HG03139 (cell line): Measurements from ENCODE around the gene BICDL2.

Experiments used
- ATAC-seq: cut with Tn5 transposase; IDR thresholded peaks from one replicate; pipeline ENCODE4 v1.9.1; 2021; ENCODE audit not compliant: unreplicated experiment

Gene BICDL2

DNA sequence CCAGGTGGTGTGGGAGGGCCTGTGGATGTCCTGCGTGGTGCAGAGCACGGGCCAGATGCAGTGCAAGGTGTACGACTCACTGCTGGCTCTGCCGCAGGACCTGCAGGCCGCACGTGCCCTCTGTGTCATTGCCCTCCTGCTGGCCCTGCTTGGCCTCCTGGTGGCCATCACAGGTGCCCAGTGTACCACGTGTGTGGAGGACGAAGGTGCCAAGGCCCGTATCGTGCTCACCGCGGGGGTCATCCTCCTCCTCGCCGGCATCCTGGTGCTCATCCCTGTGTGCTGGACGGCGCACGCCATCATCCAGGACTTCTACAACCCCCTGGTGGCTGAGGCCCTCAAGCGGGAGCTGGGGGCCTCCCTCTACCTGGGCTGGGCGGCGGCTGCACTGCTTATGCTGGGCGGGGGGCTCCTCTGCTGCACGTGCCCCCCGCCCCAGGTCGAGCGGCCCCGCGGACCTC is 23.2 kb downstream of the BICDL2 start:
- ATAC-seq = no peak

DNA sequence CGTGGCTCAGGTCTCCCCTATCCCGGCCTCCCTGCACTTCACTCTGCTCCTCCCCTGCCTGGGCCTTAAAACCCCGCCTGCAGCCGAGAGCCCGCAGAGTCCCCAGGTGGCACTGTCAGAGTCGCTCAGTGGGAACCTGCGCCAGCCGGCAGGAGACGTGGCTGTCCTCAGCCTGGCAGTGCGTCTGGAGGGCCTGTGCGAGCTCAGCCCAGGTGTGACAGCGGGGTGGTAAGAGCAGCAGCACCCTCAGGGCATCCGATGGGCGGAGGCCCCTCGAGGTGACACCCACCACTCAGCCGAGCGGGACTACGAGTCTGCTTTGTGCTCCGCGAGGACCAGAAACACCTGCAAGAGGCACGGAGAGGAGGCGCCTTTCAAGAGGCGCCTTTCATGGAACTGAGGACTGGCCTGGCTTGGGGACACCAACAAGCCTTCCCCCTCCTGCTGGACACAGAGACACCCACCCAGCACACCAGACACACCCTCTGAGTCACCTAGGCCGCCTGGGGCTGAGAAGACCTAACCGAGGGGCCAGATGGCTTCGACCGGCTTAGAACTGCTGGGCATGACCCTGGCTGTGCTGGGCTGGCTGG is 23.8 kb downstream of the BICDL2 start, which contains the start of gene CLDN9:
Gene CLDN9 (plus strand): TSS at position 96 of the 593 bp plus-strand sequence. CDS start 440 bp downstream, at position 536.
- ATAC-seq = no peak

GRCh38 chr16:3012246-3012645 is 24.5 kb downstream of the BICDL2 start:
- no peak for ATAC-seq

- ATAC-seq = no peak
Observed at GRCh38 chr16:3010510-3010909, 26.2 kb downstream of the BICDL2 start.

GRCh38 chr16:3009568-3010390 is 27.0 kb downstream of the BICDL2 start:
- ATAC-seq = no peak

DNA sequence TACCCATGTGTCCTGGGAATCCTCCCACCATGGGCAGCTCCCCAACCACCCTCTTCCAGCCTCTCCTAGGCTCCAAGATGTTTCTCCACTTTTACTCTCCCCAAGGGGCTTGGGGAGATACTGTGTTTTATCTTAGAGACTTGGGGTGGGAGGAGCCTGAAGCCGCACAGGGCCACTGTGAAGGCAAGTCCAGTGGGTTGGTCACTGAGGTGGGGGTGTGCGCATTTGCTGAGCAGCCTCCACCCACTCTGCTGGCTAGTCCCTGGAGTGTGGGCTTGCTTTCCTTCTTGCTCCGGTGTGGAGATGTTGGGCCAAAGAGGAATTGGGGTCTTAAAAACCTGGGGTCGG is 28.1 kb downstream of the BICDL2 start:
- ATAC-seq = no peak

GRCh38 chr16:3007957-3008689 is 28.6 kb downstream of the BICDL2 start:
- no peak for ATAC-seq

- ATAC-seq = no peak
Observed at GRCh38 chr16:3007059-3007956, 29.4 kb downstream of the BICDL2 start.

- ATAC-seq = no peak
Observed at GRCh38 chr16:3004781-3005284, 31.9 kb downstream of the BICDL2 start.

- peak; percentile 4 for ATAC-seq
Observed at GRCh38 chr16:3004319-3004718, 32.4 kb downstream of the BICDL2 start.

DNA sequence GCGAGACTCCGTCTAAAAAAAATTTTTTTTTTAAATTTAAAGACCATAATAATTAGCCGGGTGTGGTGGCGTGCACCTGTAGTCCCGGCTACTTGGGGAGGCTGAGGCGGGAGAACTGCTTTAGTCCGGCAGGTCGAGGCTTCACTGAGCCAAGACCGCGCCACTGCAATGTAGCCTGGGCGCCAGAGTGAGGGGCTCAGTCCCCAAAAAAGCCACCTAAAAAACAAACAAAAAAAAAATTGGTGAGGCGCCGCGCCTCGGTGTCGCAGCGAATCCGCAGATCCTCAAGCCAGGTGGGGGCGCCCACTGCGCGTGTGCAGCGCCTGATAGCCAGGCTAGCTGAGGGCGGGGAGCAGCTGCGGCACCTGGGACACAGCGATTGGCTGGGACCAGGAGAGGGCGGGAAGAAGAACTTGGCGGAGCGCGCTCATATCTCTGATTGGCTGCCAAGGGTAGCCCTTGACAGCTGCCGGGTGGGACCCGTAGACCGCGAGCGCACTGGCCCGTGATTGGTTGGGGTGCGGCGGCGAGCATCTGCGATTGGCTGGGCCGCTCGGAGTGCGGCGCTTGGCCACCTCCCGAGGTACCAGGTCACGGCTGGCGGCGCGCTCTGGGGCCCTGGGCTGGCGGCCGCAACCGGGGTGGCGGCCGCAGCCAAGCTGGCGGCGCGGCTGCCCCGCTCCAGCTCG is 33.0 kb downstream of the BICDL2 start:
- peak; percentile 90 for ATAC-seq

DNA sequence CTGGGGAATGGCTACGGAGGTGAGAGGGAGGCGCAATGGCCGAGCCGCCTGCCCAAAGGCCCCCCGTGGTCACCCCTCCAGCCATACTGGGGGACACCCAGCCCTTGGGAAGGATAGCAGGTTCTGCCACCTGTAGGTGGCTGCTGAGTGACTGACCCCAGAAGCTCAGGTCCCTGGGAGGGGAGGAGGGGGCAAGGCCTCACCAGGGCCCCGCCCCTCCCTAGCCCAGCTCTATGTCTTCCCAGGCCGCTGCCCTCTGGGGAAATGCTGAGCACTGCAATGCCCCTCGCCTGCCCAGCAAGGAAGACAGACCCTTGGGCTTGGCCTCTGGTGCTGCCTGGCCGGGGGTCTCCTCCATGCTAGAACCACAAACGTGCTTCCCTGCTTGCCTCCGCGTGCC is 35.4 kb downstream of the BICDL2 start:
- ATAC-seq = no peak

DNA sequence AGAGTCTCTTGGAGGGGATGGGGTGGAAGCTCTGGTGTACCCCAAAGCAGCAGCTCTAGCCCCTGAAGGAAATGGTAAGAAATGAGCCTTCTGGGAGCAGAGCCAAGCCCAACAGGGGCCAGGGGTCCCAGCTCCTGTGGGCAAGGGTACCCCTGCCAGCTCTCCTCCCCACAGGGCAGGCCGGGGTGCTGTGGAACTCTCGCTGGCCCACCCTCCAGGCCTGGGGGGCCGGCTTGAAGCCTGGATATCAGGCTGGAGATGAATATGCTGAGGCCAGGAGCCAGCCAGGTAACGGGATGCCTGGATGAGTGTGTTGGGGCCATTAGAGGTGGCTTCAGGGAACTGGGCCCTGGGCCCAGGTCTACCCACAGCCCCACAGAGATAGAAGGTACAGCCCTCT is 36.2 kb downstream of the BICDL2 start:
- ATAC-seq = no peak

DNA sequence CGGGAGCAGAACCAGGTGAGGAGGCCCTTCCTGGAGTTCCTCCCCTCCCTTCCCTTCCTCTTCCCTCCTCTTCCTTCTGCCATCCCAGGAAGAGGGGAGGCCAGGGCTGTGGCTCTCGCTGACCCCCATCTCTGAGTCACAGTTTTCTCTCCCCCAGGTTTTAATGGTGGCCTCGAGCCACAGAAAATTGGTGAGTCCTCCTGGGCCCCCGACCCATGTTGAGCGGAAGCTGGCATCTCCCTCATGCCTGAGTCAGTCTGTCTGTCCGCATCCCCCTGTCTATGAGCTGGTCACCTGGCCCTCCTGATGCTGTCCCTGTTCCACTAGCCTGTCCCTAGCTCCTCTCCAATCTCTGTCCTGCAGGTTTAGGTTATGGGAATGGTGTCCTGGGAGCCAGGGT is 36.8 kb downstream of the BICDL2 start:
- no peak for ATAC-seq

DNA sequence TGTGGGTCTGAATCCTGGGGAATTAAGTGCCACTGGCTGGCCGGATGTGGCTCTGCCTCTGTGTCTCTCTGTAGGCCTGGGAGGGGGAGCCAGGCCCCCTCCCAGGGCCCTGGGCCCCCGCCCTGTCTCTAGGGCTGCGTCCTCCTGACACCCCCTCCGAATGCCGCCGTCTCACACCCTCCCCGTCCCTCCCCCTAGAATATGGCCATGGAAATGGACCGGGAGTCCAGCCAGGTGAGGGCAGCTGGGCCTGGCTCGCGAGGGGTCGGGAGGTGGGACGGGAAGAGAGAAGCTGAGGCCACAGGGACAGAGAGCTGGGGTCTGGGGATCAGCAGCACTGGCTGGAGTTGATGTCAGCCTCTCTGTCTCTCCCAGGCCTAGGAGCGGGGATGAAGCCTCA is 40.4 kb downstream of the BICDL2 start:
- ATAC-seq = no peak

DNA sequence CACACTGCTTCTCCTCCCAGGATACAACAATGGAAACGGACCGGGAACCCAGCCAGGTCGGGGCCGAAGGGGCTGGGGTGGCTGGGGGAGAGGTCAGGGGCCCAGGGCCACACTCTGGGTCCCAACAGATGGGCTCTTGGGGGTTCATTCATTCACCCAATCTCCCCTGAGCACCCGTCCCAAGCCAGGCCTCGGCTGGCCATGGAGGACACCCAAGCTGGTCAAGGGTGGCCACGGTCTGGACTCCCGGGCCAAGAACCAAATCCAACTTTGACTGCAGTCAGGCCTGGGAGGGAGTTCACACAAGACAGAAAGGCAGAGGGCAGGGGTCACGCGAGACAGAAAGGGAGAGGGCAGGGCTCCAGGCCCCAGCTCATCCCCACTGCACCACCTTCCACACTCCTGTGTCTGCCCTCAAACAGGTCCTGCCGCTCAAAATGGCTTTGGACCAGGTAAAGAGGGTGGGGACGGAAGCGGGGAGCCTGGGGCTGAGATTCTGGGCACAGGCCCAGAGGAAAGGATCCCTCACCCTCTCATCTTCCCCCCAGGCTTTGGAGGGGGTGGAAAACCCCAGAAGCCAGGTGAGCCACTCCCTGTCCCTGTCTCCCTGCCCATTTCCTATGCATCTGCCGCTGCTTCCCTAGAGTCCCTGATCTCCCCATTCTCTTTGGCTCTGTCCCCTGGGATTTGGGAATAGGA is 44.2 kb downstream of the BICDL2 start:
- ATAC-seq = no peak

GRCh38 chr16:2991566-2992261 is 45.0 kb downstream of the BICDL2 start:
- no peak for ATAC-seq

GRCh38 chr16:2990891-2991290 is 45.9 kb downstream of the BICDL2 start:
- ATAC-seq = no peak

GRCh38 chr16:2988590-2989099 is 48.1 kb downstream of the BICDL2 start:
- ATAC-seq = no peak
